Measurements from ENCODE around the gene AGR3.

AGR3 gene

GRCh38 chr7:16881844-16882243 is at the start of gene AGR3:
TSS of gene AGR3 (minus strand) at chr7:16881983. CDS start at chr7:16878618, 3,365 bp downstream.
- no peak for TF ChIP-seq CTCF (IDR thresholded peaks at IDR 0.05; ENCODE audit: low read depth, low read length)
- no peak for TF ChIP-seq MAX (IDR thresholded peaks at IDR 0.05; ENCODE audit: low read depth, low read length)
- no peak for TF ChIP-seq MYC (IDR thresholded peaks at IDR 0.05; ENCODE audit: low read depth, low read length)
- TF ChIP-seq POLR2A (IDR thresholded peaks at IDR 0.05; ENCODE audit: extremely low read depth, insufficient read length) = no peak
- DNase-seq (ENCODE audit: low read depth) = no peak

GRCh38 chr7:16930946-16931345 is 49.2 kb upstream of the AGR3 start:
- TF ChIP-seq MAX (IDR thresholded peaks at IDR 0.05; ENCODE audit: low read depth, low read length) (no peak), MYC (IDR thresholded peaks at IDR 0.05; ENCODE audit: low read depth, low read length) (no peak), CTCF (IDR thresholded peaks at IDR 0.05; ENCODE audit: low read depth, low read length) (no peak), POLR2A (IDR thresholded peaks at IDR 0.05; ENCODE audit: extremely low read depth, insufficient read length) (no peak)
- DNase-seq (ENCODE audit: low read depth) = no peak
- H3K4me3 ChIP-seq (ENCODE audit: low read depth, low read length) = no peak overlapping the region

More at GRCh38 chr7:16881844-16882243, at the start of gene AGR3:
- H3K4me3 ChIP-seq (ENCODE audit: low read depth, low read length) = no peak within 1 kb of the TSS

GRCh38 chr7:16929146-16929762 is 47.5 kb upstream of the AGR3 start:
- no peak overlapping the region for H3K4me3 ChIP-seq (ENCODE audit: low read depth, low read length)
- DNase-seq (ENCODE audit: low read depth) = peak; percentile 87
- TF ChIP-seq POLR2A (IDR thresholded peaks at IDR 0.05; ENCODE audit: extremely low read depth, insufficient read length) (no peak), MAX (IDR thresholded peaks at IDR 0.05; ENCODE audit: low read depth, low read length) (no peak), MYC (IDR thresholded peaks at IDR 0.05; ENCODE audit: low read depth, low read length) (no peak), CTCF (IDR thresholded peaks at IDR 0.05; ENCODE audit: low read depth, low read length) (no peak)

GRCh38 chr7:16926861-16927260 is 45.1 kb upstream of the AGR3 start:
- no peak for DNase-seq (ENCODE audit: low read depth)
- TF ChIP-seq CTCF (IDR thresholded peaks at IDR 0.05; ENCODE audit: low read depth, low read length) = no peak
- no peak for TF ChIP-seq MAX (IDR thresholded peaks at IDR 0.05; ENCODE audit: low read depth, low read length)
- no peak for TF ChIP-seq MYC (IDR thresholded peaks at IDR 0.05; ENCODE audit: low read depth, low read length)
- no peak for TF ChIP-seq POLR2A (IDR thresholded peaks at IDR 0.05; ENCODE audit: extremely low read depth, insufficient read length)
- no peak overlapping the region for H3K4me3 ChIP-seq (ENCODE audit: low read depth, low read length)

- TF ChIP-seq MYC (IDR thresholded peaks at IDR 0.05; ENCODE audit: low read depth, low read length) (no peak), CTCF (IDR thresholded peaks at IDR 0.05; ENCODE audit: low read depth, low read length) (peak; percentile 70)
- peak; percentile 72 for DNase-seq (ENCODE audit: low read depth)
- H3K4me3 ChIP-seq (ENCODE audit: low read depth, low read length) = no peak overlapping the region
These were observed 44.5 kb upstream of the AGR3 start for GRCh38 chr7:16926283-16926682.

GRCh38 chr7:16925609-16926008 is 43.8 kb upstream of the AGR3 start:
- DNase-seq (ENCODE audit: low read depth) = no peak
- TF ChIP-seq CTCF (IDR thresholded peaks at IDR 0.05; ENCODE audit: low read depth, low read length) = no peak
- no peak for TF ChIP-seq MYC (IDR thresholded peaks at IDR 0.05; ENCODE audit: low read depth, low read length)
- TF ChIP-seq POLR2A (IDR thresholded peaks at IDR 0.05; ENCODE audit: extremely low read depth, insufficient read length) = no peak
- no peak for TF ChIP-seq MAX (IDR thresholded peaks at IDR 0.05; ENCODE audit: low read depth, low read length)
- no peak overlapping the region for H3K4me3 ChIP-seq (ENCODE audit: low read depth, low read length)
